Stomach smooth muscle (tissue), 2 donors: ENCODE measurements around the gene ADAMTSL1.

Experiments
- H3K27ac ChIP-seq: one replicate; pipeline ENCODE4 v1.7.0; 2013; ENCODE audit warnings: mild to moderate bottlenecking, low read length, inconsistent platforms
- H3K27me3 ChIP-seq, 2 donors: one replicate each; pipeline ENCODE4 v1.7.0; 2013; ENCODE audit warnings: low read length in 2 of 2; ENCODE audit not compliant: insufficient read depth in 2 of 2, control insufficient read depth in 1 of 2
- H3K36me3 ChIP-seq, 2 donors: one replicate each; pipeline ENCODE4 v1.7.0; 2013; ENCODE audit warnings: low read length in 2 of 2; ENCODE audit not compliant: control insufficient read depth in 2 of 2, insufficient read depth in 2 of 2
- H3K4me1 ChIP-seq: one replicate; pipeline ENCODE4 v1.7.0; 2013; ENCODE audit warnings: low read length; ENCODE audit not compliant: control insufficient read depth, insufficient read depth
- H3K4me3 ChIP-seq, 2 donors: one replicate each; pipeline ENCODE4 v1.7.0; 2013; ENCODE audit warnings: low read length in 2 of 2
- H3K9ac ChIP-seq, 2 donors: one replicate each; pipeline ENCODE4 v1.7.0; 2013; ENCODE audit warnings: low read length in 2 of 2, mild to moderate bottlenecking in 1 of 2
- H3K9me3 ChIP-seq, 2 donors: one replicate each; pipeline ENCODE4 v1.7.0; 2013; ENCODE audit warnings: low read length in 2 of 2; ENCODE audit not compliant: control insufficient read depth in 2 of 2
- donor health status: healthy.
- donor health status: Pancreatic carcinoma.

ADAMTSL1 gene

GRCh38 chr9:18910916-18911315 is 437.0 kb downstream of the ADAMTSL1 start:
- H3K36me3 ChIP-seq = peaks cover 0 to 2% of the 10 kb centered on the region in 2 donors
- no peak overlapping the region for H3K4me3 ChIP-seq
- peaks cover 13% of the 10 kb centered on the region for H3K4me1 ChIP-seq
- H3K27ac ChIP-seq = no peak overlapping the region
- no peak overlapping the region for H3K9ac ChIP-seq
- H3K27me3 ChIP-seq = no peaks in the 10 kb centered on the region
- H3K9me3 ChIP-seq = no peaks in the 10 kb centered on the region

- Histone ChIP-seq H3K4me3 (no peak overlapping the region), H3K4me1 (peaks cover 10% of the 10 kb centered on the region)
Measured at GRCh38 chr9:18911714-18912342, 437.9 kb downstream of the ADAMTSL1 start.

GRCh38 chr9:18920141-18921084 is 446.5 kb downstream of the ADAMTSL1 start:
- Histone ChIP-seq H3K27me3 (no peaks in the 10 kb centered on the region), H3K9me3 (no peaks in the 10 kb centered on the region), H3K9ac (no peak overlapping the region), H3K4me1 (peaks cover 8% of the 10 kb centered on the region), H3K4me3 (no peak overlapping the region), H3K36me3 (no peaks in the 10 kb centered on the region), H3K27ac (no peak overlapping the region)

More at GRCh38 chr9:18911714-18912342, 437.9 kb downstream of the ADAMTSL1 start:
- Histone ChIP-seq H3K36me3 (no peaks in the 10 kb centered on the region), H3K9me3 (no peaks in the 10 kb centered on the region), H3K27me3 (no peaks in the 10 kb centered on the region), H3K9ac (no peak overlapping the region), H3K27ac (no peak overlapping the region)

- no peaks in the 10 kb centered on the region for H3K9me3 ChIP-seq
- H3K36me3 ChIP-seq = no peaks in the 10 kb centered on the region
- H3K4me3 ChIP-seq = no peak overlapping the region
- no peak overlapping the region for H3K9ac ChIP-seq
- peaks cover 8% of the 10 kb centered on the region for H3K4me1 ChIP-seq
- no peaks in the 10 kb centered on the region for H3K27me3 ChIP-seq
- no peak overlapping the region for H3K27ac ChIP-seq
Measured at GRCh38 chr9:18921366-18922075, 447.6 kb downstream of the ADAMTSL1 start.

- H3K9ac ChIP-seq = no peak overlapping the region
- peaks cover 8% of the 10 kb centered on the region for H3K4me1 ChIP-seq
- H3K36me3 ChIP-seq = no peaks in the 10 kb centered on the region
- no peak overlapping the region for H3K27ac ChIP-seq
- H3K4me3 ChIP-seq = no peak overlapping the region
- H3K27me3 ChIP-seq = no peaks in the 10 kb centered on the region
- H3K9me3 ChIP-seq = no peaks in the 10 kb centered on the region
Measured at GRCh38 chr9:18922161-18922885, 448.4 kb downstream of the ADAMTSL1 start.

- Histone ChIP-seq H3K9me3 (no peaks in the 10 kb centered on the region), H3K36me3 (no peaks in the 10 kb centered on the region), H3K4me3 (no peak overlapping the region), H3K4me1 (peaks cover 8% of the 10 kb centered on the region), H3K27ac (no peak overlapping the region), H3K9ac (no peak overlapping the region), H3K27me3 (no peaks in the 10 kb centered on the region)
Measured at GRCh38 chr9:18923167-18923566, 449.2 kb downstream of the ADAMTSL1 start.

- H3K4me1 ChIP-seq = peaks cover 8% of the 10 kb centered on the region
- no peak overlapping the region for H3K27ac ChIP-seq
- no peaks in the 10 kb centered on the region for H3K36me3 ChIP-seq
- no peak overlapping the region for H3K9ac ChIP-seq
- no peak overlapping the region for H3K4me3 ChIP-seq
- H3K27me3 ChIP-seq = no peaks in the 10 kb centered on the region
- no peaks in the 10 kb centered on the region for H3K9me3 ChIP-seq
Measured at GRCh38 chr9:18923671-18924430, 449.9 kb downstream of the ADAMTSL1 start.

GRCh38 chr9:18925880-18926279 is 451.9 kb downstream of the ADAMTSL1 start:
- Histone ChIP-seq H3K27me3 (no peaks in the 10 kb centered on the region), H3K36me3 (no peaks in the 10 kb centered on the region), H3K27ac (no peak overlapping the region)

GRCh38 chr9:18926513-18926912 is 452.6 kb downstream of the ADAMTSL1 start:
- Histone ChIP-seq H3K27ac (no peak overlapping the region), H3K27me3 (no peaks in the 10 kb centered on the region), H3K4me3 (no peak overlapping the region), H3K4me1 (peaks cover 8% of the 10 kb centered on the region), H3K9me3 (no peaks in the 10 kb centered on the region), H3K9ac (no peak overlapping the region), H3K36me3 (no peaks in the 10 kb centered on the region)

More at GRCh38 chr9:18925880-18926279, 451.9 kb downstream of the ADAMTSL1 start:
- Histone ChIP-seq H3K4me1 (peaks cover 8% of the 10 kb centered on the region), H3K4me3 (no peak overlapping the region), H3K9me3 (no peaks in the 10 kb centered on the region), H3K9ac (no peak overlapping the region)
